OCI-LY7 (cell line): ENCODE results near the gene BICC1. TPM values are rescaled to one million over a fixed set of nuclear protein-coding genes. Genes with fewer than 3 reads are reported as not detected.

ENCODE experiments used
- BruUV-seq: library from RNA; stranded (reverse); fragments of 400-500 nt; replicated peaks from 2 replicates; lab custom pipeline; 2021; lab: Mats Ljungman, UMichigan
- CTCF ChIA-PET: fragments of 300-600 bp; sonication (Branson Sonifier 250); formaldehyde crosslinking; loops from one replicate; lab custom pipeline; 2022; ENCODE audit warnings: antibody characterized with exemption; ENCODE audit not compliant: unreplicated experiment; lab: Charles Lee
- POLR2A ChIA-PET: fragments of 300-600 bp; sonication (Branson Sonifier 250); formaldehyde crosslinking; loops from one replicate; lab custom pipeline; 2022; ENCODE audit warnings: antibody characterized with exemption; lab: Charles Lee
- DNase-seq: peaks from one replicate; pipeline ENCODE4 v3.0.0-alpha.2; 2015; ENCODE audit warnings: low spot score
- H2AFZ ChIP-seq: fragments of 200-600 bp; sonication (generic), shearing (Covaris generic); 2 replicates; pipeline ENCODE4 v1.6.1; 2014; ENCODE audit warnings: mild to moderate bottlenecking, antibody characterized with exemption, low read length, moderate library complexity
- H3K27ac ChIP-seq: fragments of 200-600 bp; sonication (generic); 2 replicates; pipeline ENCODE4 v1.5.1; 2014; ENCODE audit warnings: mixed run types, low read depth, mild to moderate bottlenecking, moderate library complexity, low read length, inconsistent platforms; ENCODE audit not compliant: poor library complexity, severe bottlenecking
- H3K36me3 ChIP-seq: fragments of 200-600 bp; sonication (generic); 2 replicates; pipeline ENCODE4 v1.6.1; 2014; ENCODE audit warnings: mild to moderate bottlenecking, antibody characterized with exemption, low read length, moderate library complexity, mixed read lengths; ENCODE audit not compliant: insufficient read depth
- H3K4me1 ChIP-seq: fragments of 200-600 bp; sonication (generic); 2 replicates; pipeline ENCODE4 v1.5.1; 2014; ENCODE audit warnings: mild to moderate bottlenecking, low read length; ENCODE audit not compliant: insufficient read depth, poor library complexity, severe bottlenecking
- H3K4me2 ChIP-seq: fragments of 200-600 bp; sonication (generic); 2 replicates; pipeline ENCODE4 v1.6.1; 2014; ENCODE audit warnings: mild to moderate bottlenecking, low read length
- H3K4me3 ChIP-seq: fragments of 200-600 bp; sonication (generic); 2 replicates; pipeline ENCODE4 v1.5.1; 2014; ENCODE audit warnings: mild to moderate bottlenecking, low read depth, low read length; ENCODE audit not compliant: poor library complexity, severe bottlenecking
- H3K79me2 ChIP-seq: fragments of 200-600 bp; sonication (generic); 2 replicates; pipeline ENCODE4 v1.6.1; 2016; ENCODE audit warnings: low read depth, mild to moderate bottlenecking, low read length, moderate library complexity, mixed read lengths; ENCODE audit not compliant: insufficient read depth
- H3K9me2 ChIP-seq: fragments of 200-600 bp; sonication (generic); 2 replicates; pipeline ENCODE4 v1.6.1; 2016; ENCODE audit warnings: mild to moderate bottlenecking, low read length, mixed read lengths; ENCODE audit not compliant: insufficient read depth
- H3K9me3 ChIP-seq: fragments of 200-600 bp; sonication (generic); 2 replicates; pipeline ENCODE4 v1.6.1; 2014; ENCODE audit warnings: mild to moderate bottlenecking, mixed run types, low read length, mixed read lengths
- H4K20me1 ChIP-seq: fragments of 200-600 bp; sonication (generic); 2 replicates; pipeline ENCODE4 v1.6.1; 2014; ENCODE audit warnings: mild to moderate bottlenecking, antibody characterized with exemption, low read length, moderate library complexity, mixed read lengths; ENCODE audit not compliant: insufficient read depth
- CTCF ChIP-seq: fragments of 200-600 bp; sonication (generic); conservative IDR thresholded peaks from 2 replicates; pipeline ENCODE4 v1.5.1; 2014; ENCODE audit warnings: mild to moderate bottlenecking, antibody characterized with exemption, low read length, moderate library complexity, mixed read lengths
- EZH2phosphoT487 ChIP-seq: fragments of 200-600 bp; sonication (generic); IDR thresholded peaks from 2 replicates; pipeline ENCODE4 v1.6.1; 2018; ENCODE audit warnings: low read depth, borderline replicate concordance, mild to moderate bottlenecking, mixed run types, antibody characterized with exemption, low read length, moderate library complexity, mixed read lengths
- intact Hi-C: fragments of 100-400 bp; cut with micrococcal nuclease; formaldehyde crosslinking; loops from one replicate; pipeline ENCODE4 v1.10.0; 2022; ENCODE audit not compliant: unreplicated experiment
- total RNA-seq, 2 experiments: library from RNA; depleted of rRNA in 1 of 2; stranded (reverse); fragments of >200 nt in 1 of 2; shearing (Covaris generic) in 1 of 2; gene quantifications; 2 replicates each; pipeline ENCODE4 v1.2.3, GENCODE V29; 2014 to 2022

Gene BICC1
- total RNA-seq, 2 experiments from 2014 or later, result not detected

- ChIA-PET CTCF (no interaction called here), POLR2A (no interaction called here)
- H3K9me2 ChIP-seq, result no peaks in the 10 kb centered on the region
- no peaks in the 10 kb centered on the region for H3K36me3 ChIP-seq
- no peaks in the 10 kb centered on the region for H3K79me2 ChIP-seq
- intact Hi-C loops, result no loop called here
- no peaks in the 10 kb centered on the region for H3K4me1 ChIP-seq
- no peak for DNase-seq
- no peaks in the 10 kb centered on the region for H3K9me3 ChIP-seq
- H3K4me3 ChIP-seq, result no peak overlapping the region
- no peaks in the 10 kb centered on the region for H4K20me1 ChIP-seq
- H3K4me2 ChIP-seq, result no peak overlapping the region
- no TSS peak for BruUV-seq
- no peak overlapping the region for H2AFZ ChIP-seq
- no peak overlapping the region for H3K27ac ChIP-seq
- TF ChIP-seq CTCF (no peak), EZH2phosphoT487 (no peak)
Observed at GRCh38 chr10:58665361-58665760, 152.7 kb downstream of the BICC1 start.

- Histone ChIP-seq H3K9me3 (no peaks in the 10 kb centered on the region), H3K4me3 (no peak overlapping the region), H3K9me2 (no peaks in the 10 kb centered on the region), H3K4me2 (no peak overlapping the region), H4K20me1 (no peaks in the 10 kb centered on the region), H2AFZ (no peak overlapping the region), H3K36me3 (no peaks in the 10 kb centered on the region), H3K27ac (no peak overlapping the region), H3K79me2 (no peaks in the 10 kb centered on the region), H3K4me1 (no peaks in the 10 kb centered on the region)
- ChIA-PET CTCF (no interaction called here), POLR2A (no interaction called here)
- no TSS peak for BruUV-seq
- intact Hi-C loops, result no loop called here
- no peak for DNase-seq
- TF ChIP-seq EZH2phosphoT487, result no peak
- no peak for TF ChIP-seq CTCF
Observed at GRCh38 chr10:58666024-58666423, 153.4 kb downstream of the BICC1 start.

- CTCF ChIA-PET, result no interaction called here
- no peaks in the 10 kb centered on the region for H3K79me2 ChIP-seq
- no peaks in the 10 kb centered on the region for H4K20me1 ChIP-seq
- no peaks in the 10 kb centered on the region for H3K9me3 ChIP-seq
- no peaks in the 10 kb centered on the region for H3K4me1 ChIP-seq
- no peak for DNase-seq
- H2AFZ ChIP-seq, result no peak overlapping the region
- H3K4me3 ChIP-seq, result no peak overlapping the region
- no peak overlapping the region for H3K4me2 ChIP-seq
- H3K36me3 ChIP-seq, result no peaks in the 10 kb centered on the region
- POLR2A ChIA-PET, result interaction anchor here (0.7 to 1.6 kb wide), 2 partner anchors 18 to 1188 kb away, joined by 3 to 5 read pairs; no protein-coding TSS in a partner anchor
- BruUV-seq, result no TSS peak
- TF ChIP-seq CTCF, result no peak
- no peak for TF ChIP-seq EZH2phosphoT487
- H3K9me2 ChIP-seq, result no peaks in the 10 kb centered on the region
- no peak overlapping the region for H3K27ac ChIP-seq
- intact Hi-C loops, result no loop called here
Observed at GRCh38 chr10:58667658-58668310, 155.1 kb downstream of the BICC1 start.
